A673 (cell line): Measurements from ENCODE around the gene PPIL6.

ENCODE experiments used
- CTCF ChIP-seq: fragments of 300-800, 200-600 bp; sonication (generic); conservative IDR thresholded peaks from 2 replicates; pipeline ENCODE4 v1.5.1; 2017; ENCODE audit warnings: low read depth, mild to moderate bottlenecking, antibody characterized with exemption, low read length, moderate library complexity, mixed read lengths
- EZH2 ChIP-seq: fragments of 200-600 bp; sonication (generic); IDR thresholded peaks from 2 replicates; pipeline ENCODE4 v1.6.1; 2017; ENCODE audit warnings: borderline replicate concordance, low read depth, mild to moderate bottlenecking, mixed read lengths, antibody characterized with exemption, low read length; ENCODE audit not compliant: poor library complexity, severe bottlenecking

- TF ChIP-seq CTCF (no peak), EZH2 (no peak)
These were observed 76.7 kb downstream of the PPIL6 start for GRCh38 chr6:109363753-109364152.
